NCI-H1694 (cell line): ENCODE data around the gene SIGLEC12.
A peak's percentile ranks its signal among the peaks of the same experiment; 100 is the strongest.
"Not testable (repeated sequence)": the region's sequence is repeated elsewhere in the genome, so short reads cannot be mapped to it uniquely, and the experiment has no call there.

Experiments
- DNase-seq: peaks from one replicate; lab custom pipeline; 2025; lab: John Stamatoyannopoulos, UW

SIGLEC12 gene

DNA sequence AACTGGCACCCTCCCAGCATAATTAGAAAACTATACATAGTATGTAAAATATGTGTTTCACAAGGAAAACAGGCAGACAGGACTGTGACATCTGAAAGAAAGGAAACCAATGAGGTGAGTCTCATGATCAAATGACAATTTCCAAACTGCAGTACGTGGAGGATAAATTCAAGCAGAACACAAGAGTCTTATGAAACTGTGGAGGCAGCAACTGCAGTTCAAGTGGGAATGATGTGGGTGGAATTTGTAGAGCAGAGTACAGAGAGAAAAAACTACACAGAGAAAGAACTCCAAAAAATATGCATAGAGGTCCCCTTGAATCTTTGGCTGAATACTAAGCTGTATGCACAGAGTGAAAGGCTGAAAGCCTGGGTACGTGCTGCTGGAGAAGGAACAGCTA, 20.2 kb upstream of the SIGLEC12 start:
- no peak for DNase-seq

DNA sequence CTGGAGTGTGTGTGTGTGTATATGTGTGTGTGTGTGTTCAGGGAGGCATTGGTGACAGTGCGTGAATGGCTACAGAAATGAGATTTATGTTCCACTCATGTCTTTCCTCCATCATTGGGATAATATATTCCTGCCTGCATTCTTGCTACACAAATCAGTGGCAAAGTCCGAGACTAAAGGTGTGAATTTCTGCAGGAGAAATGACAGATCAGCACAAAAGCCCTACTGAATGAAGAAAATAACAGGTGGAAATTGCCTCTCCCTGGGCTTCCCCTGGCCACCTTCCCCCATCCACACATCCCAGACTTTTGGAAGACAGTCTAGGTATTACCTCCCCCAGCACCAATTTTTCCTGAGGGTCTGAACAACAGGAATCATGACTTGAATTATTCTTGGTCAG, 19.8 kb upstream of the SIGLEC12 start:
- no peak for DNase-seq

GRCh38 chr19:51520728-51521127, 19.1 kb upstream of the SIGLEC12 start:
- DNase-seq: no peak

GRCh38 chr19:51514866-51515481, 13.4 kb upstream of the SIGLEC12 start:
- peak; percentile 19 for DNase-seq

DNA sequence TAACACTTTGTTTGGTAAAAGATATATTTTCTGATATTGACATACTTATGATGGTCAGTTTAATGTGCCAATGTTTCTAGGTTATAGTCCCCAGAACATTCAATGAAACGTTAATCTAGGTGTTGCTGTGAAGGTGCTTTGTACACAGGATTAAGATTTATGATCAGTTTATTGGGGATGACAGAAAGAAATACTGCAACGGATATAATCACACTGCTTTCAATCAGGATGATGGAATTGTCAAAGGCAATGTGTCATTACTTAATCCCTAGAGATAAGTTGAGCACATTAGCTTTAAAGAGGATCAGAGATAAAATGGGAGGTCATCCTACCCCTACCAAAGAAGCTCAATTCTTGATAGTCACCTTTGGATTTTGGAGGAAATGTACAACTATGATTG, 12.4 kb upstream of the SIGLEC12 start:
- DNase-seq: no peak

- DNase-seq: peak; percentile 2
These were observed 9.8 kb upstream of the SIGLEC12 start for GRCh38 chr19:51511353-51511752.

- no peak for DNase-seq
These were observed 8.4 kb upstream of the SIGLEC12 start for GRCh38 chr19:51509823-51510660.

GRCh38 chr19:51508059-51508733, 6.6 kb upstream of the SIGLEC12 start:
- DNase-seq: no peak

DNA sequence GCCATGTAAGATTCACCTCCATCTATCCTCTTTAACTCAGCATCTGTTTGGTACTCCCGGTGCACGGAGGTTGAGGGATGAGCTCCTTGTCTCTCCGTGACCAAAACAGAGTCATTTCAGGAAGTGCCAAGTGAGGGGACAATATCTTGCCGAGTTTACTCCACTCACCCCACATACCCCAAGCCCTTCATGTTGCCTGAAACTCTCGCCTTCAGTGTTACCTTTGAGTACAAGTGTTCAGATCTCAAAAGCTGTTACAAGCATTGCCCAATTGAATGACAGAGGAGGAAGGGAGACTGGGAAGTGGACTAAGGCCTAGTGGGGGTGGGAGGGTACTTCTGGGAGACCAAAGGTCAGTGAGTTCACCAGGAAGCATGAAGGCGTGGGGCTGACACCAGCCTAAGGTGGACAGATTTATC, 6.0 kb upstream of the SIGLEC12 start:
- no peak for DNase-seq

DNA sequence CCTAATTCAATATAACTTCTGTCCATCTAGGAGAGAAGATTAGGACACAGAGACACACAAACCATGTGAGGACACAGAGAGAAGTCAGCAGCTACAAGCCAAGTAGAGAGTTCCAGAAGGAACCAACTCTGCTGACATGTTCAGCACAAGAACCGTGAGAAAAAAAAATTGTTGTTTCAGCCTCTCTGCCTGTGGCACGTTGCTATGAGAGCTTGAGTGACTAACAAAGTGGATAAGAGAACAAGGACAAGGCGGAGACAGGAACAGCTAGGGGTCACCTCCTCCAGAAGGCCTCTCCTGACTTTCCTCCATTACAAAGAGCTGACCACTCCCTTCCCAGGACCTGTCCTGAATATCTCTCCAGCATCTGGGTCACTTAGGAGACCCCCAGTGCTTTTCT, 5.6 kb upstream of the SIGLEC12 start:
- no peak for DNase-seq

DNA sequence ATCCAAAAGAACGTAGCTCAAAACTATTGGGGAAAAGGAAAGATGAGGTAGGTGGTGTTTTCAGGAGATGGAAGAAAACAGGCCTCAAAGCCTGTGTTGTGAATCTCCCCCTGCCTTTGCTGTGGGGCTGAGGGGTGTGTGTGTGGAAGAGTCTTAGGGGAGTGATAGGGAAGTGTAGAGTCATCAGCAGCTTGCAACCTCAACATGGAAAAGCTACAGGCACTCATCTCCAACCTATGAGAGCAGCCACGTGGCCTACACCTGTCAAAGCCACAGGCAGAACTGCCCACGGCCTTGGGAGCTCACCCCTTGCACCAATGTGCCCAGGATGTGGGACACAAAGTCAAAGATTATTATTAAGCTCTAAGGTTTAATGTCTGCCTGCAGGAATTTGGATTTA, 4.3 kb upstream of the SIGLEC12 start:
- no peak for DNase-seq

DNA sequence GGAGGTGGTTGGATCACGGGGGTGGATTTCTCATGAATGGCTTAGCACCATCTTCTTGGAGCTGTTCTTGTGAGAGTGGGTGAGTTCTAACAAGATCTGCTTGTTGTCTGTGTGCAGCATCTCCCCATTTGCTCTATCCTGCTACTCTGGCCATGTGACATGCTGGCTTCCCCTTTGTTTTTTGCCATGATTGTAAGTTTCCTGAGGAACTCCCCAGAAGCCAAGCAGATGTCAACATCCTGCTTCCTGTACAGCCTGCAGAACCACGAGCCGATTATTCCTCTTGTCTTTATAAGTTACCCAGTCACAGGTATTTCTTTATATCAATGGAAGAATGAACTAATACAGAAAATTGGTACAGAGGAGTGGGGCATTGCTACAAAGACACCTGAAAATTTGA, 2.3 kb upstream of the SIGLEC12 start:
- DNase-seq: no peak

GRCh38 chr19:51503286-51503817, 1.8 kb upstream of the SIGLEC12 start:
- DNase-seq: no peak

- DNase-seq: not testable (repeated sequence)
These were observed 669 bp downstream of the SIGLEC12 start for GRCh38 chr19:51500931-51501330.

DNA sequence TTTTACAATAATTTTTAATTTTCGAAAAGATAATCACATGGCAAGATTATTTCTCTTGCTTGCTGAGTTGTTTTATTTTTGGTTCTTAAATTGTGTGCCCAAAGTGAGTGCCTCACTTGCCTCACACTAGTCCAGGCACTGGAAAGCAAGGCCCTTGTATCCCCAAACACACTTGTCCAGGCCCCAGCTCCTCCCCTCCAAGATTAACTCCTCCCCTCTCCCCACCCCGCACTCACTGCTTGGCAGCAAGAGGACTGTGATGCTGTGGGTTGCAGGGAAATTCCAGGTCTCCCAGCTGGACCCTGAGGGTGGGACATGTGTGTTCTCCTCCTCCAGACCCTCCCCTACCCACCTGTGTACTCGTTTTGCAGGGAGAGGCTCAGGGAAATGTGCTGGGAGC, 3.9 kb downstream of the SIGLEC12 start:
- no peak for DNase-seq

DNA sequence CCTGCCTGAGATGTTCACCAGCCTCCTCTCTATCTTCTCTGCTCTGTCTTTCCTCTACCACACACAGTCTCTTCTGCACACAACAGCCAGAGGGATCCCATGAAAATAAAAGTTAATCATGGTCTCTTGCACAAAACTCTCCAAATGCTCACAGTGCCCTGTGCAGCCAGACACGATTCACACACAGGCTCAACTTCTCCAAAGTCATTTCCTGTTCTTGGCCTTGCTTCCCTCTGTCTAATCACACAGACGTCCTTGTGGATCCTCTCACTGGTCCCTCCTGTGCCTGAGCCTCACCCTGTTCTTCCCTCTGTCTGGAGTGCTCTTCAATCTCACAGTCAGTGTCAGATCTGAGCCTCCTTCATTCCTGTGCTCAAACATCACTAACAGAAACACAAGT, 7.8 kb downstream of the SIGLEC12 start:
- DNase-seq: no peak

GRCh38 chr19:51491586-51491985, 10.0 kb downstream of the SIGLEC12 start:
- DNase-seq: no peak

DNA sequence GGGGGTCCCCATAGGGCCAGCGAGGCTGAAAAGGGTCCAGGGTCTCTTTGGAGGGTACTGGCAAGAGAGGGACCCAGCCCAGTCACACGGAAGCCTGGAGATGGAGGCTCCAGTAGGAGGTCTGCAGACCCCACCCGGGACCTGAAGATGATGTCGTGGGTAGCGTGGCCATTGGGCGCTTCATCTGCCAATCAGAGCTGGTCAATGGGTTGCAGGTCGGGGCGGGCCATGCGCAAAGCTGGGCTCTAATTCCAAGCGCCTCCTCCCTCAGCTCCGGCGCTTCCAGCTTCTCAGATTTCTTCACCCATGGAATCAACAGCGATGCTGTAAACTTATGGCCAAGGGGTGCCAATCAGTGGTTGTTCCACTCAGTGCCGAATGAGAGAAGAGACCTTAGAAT, 10.9 kb downstream of the SIGLEC12 start:
- no peak for DNase-seq

DNA sequence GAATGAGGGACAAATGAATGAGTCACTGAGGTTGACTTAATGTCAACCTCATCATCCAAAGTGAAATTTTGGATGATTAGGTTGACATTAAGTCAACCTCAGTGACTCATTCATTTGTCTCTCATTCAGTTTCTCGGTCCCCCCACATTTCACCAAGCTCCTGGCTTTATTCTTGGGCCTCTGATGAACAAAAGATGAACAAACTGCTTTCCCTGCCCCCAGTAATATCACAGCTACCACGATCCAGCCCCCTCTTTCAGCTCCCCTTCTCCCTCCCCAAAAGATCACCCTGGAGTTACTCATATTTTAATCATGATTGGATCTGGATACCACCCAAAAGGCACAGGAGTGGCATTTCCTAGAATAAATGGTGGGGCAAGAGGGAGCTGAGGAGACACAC, 12.5 kb downstream of the SIGLEC12 start:
- DNase-seq: no peak

GRCh38 chr19:51488491-51488890, 13.1 kb downstream of the SIGLEC12 start:
- no peak for DNase-seq

DNA sequence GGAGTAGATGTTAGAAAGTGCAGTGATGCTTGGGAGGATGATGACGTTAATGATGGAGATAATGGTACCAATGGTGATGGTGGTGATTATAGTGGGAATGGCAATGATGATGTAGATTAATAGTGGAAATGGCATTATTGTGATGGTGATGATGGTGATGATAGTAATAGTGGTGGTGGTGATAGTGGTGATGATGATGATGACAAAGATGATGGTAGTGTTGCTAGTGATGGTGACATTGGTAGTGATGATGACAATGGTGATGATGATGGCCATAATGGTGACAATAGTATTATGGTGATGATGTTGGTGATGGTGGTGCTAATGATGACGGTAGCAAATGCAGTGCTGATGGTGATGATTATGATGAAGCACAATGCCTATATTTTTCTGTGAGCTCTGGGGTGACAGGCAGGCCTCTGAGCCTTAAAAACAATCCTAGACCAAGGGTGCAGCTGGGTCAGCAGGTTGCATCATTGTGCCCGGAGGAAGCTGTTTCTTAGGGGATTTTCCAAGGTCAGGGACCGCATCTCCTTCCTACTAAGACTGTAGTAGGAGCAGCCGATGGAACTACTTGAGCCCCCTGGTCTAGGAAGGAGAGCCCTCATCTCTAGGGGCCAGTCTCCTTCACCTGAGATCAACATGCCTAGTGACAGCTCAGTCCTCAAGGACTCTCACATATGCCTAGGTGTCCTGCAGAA, 15.5 kb downstream of the SIGLEC12 start:
- no peak for DNase-seq

DNA sequence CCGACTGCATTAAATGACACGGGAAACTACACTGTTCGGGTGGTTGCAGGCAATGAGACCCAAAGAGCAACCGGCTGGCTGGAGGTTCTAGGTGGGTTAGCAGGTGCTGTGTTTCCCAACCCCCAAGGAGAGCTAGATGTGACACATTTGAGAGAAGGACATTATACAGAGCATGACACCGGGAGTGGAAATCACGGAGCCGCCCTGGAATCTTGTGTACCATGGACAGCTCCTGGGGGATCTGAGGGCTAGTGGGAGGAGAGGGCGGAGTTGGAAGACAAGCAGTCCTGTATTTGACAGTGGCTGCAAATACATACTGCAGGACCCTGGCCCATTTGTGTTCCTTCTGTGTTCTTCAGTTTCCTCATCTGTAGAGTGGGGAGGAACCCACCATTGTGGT, 21.0 kb downstream of the SIGLEC12 start:
- no peak for DNase-seq
